GM18507 (cell line): Measurements from ENCODE around the gene MINDY3.

Experiments
- DNase-seq: peaks from one replicate; pipeline ENCODE4 v3.0.0; 2011; ENCODE audit warnings: low read depth; ENCODE audit not compliant: insufficient read length; ENCODE audit errors: extremely low spot score
- FAIRE-seq: peaks from 2 replicates; lab custom pipeline; 2011; peaks lifted over from hg19 to GRCh38; lab: Jason Lieb, UNC

MINDY3 gene

GRCh38 chr10:15743443-15743842 is 116.9 kb downstream of the MINDY3 start:
- DNase-seq: no peak
- FAIRE-seq: no peak

GRCh38 chr10:15742836-15743235 is 117.5 kb downstream of the MINDY3 start:
- FAIRE-seq: no peak
- no peak for DNase-seq

- DNase-seq (no peak), FAIRE-seq (no peak)
These were observed 118.2 kb downstream of the MINDY3 start for GRCh38 chr10:15742102-15742501.

- FAIRE-seq: no peak
These were observed 118.7 kb downstream of the MINDY3 start for GRCh38 chr10:15741581-15741980.

GRCh38 chr10:15740261-15740660 is 120.0 kb downstream of the MINDY3 start:
- FAIRE-seq (no peak), DNase-seq (no peak)

More at GRCh38 chr10:15741581-15741980, 118.7 kb downstream of the MINDY3 start:
- DNase-seq: no peak

GRCh38 chr10:15739254-15739970 is 120.9 kb downstream of the MINDY3 start:
- DNase-seq (no peak), FAIRE-seq (no peak)

- DNase-seq (no peak), FAIRE-seq (no peak)
These were observed 121.9 kb downstream of the MINDY3 start for GRCh38 chr10:15738270-15738925.

GRCh38 chr10:15737656-15738055 is 122.7 kb downstream of the MINDY3 start:
- DNase-seq (no peak), FAIRE-seq (no peak)

GRCh38 chr10:15735763-15736162 is 124.5 kb downstream of the MINDY3 start:
- DNase-seq (no peak), FAIRE-seq (no peak)

- DNase-seq (no peak), FAIRE-seq (no peak)
These were observed 130.0 kb downstream of the MINDY3 start for GRCh38 chr10:15730341-15730740.

GRCh38 chr10:15729890-15730289 is 130.4 kb downstream of the MINDY3 start:
- DNase-seq (no peak), FAIRE-seq (no peak)
